ENCODE measurements around the gene KRT3. TPM values are rescaled to one million over a fixed set of nuclear protein-coding genes. Genes with fewer than 3 reads are reported as not detected.

The KRT3 gene
- total RNA-seq, 1 donor from 2014 or later = 0.09 TPM

DNA sequence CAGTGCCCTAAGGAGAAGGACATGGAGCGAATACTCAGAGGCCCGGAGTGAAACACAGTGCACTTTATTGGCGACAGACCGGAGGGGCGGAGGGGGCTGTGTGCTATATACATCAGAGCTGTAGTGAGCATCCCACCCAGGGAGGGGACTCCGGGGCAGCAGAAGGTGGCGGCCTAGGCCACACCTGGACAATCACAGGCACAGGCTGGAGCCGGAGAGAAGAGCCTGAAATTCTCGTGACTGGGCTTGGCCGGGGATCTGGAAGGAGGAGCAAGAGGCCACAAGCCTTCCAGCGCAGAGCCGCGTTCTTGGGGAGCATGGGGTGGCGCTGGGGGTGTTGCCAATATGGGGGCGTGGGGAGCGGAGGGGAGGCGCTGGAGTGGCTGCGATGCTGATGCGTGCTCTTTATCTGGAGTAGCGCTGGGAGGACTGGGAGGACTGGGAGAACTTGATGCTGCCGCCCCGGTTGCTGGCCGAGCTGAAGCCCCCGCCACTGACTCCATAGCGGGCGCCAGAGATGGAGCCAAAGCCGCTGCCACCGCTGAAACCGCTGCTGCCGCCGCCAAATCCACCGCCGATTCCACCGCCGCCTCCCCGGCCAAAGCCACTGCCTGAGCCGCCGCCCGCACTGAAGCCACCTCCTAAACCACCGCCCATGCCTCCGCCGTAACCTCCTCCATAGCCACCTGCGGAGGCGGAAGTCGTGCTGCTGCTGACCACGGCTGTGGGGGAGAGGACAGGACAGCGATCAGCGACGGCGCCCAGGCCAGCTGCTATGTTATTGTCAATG is 6.1 kb downstream of the KRT3 start:
- Histone ChIP-seq H3K27ac (ENCODE audit: low read depth, low read length) (no peak overlapping the region), H3K4me1 (ENCODE audit: insufficient read depth, low read length) (peaks cover 6% of the 10 kb centered on the region), H3K36me3 (ENCODE audit: insufficient read depth, low read length) (no peaks in the 10 kb centered on the region), H4K20me1 (ENCODE audit: insufficient read depth, low read length) (no peaks in the 10 kb centered on the region), H3K4me3 (ENCODE audit: insufficient read depth, low read depth, low read length) (no peak overlapping the region), H3K9me3 (ENCODE audit: insufficient read depth, low read depth, low read length) (no peaks in the 10 kb centered on the region), H3K9ac (ENCODE audit: low read length) (no peak overlapping the region), H3K79me2 (ENCODE audit: insufficient read depth, low read length) (no peaks in the 10 kb centered on the region), H2AFZ (ENCODE audit: low read depth, low read length) (peak overlapping the region; percentile 73), H3K4me2 (ENCODE audit: low read length) (peak overlapping the region; percentile 71), H3K27me3 (ENCODE audit: insufficient read depth, low read length) (peaks cover 55% of the 10 kb centered on the region)
- Mint-ChIP-seq H3K36me3 (ENCODE audit: low read depth, unreplicated experiment) (peaks cover 7% of the 10 kb centered on the region), H3K9me3 (ENCODE audit: unreplicated experiment) (peaks cover 13% of the 10 kb centered on the region), H3K27me3 (ENCODE audit: low read depth, unreplicated experiment) (peaks cover 71% of the 10 kb centered on the region), H3K4me3 (ENCODE audit: unreplicated experiment) (no peak overlapping the region), H3K4me1 (ENCODE audit: low read depth, unreplicated experiment) (peaks cover 10% of the 10 kb centered on the region), H3K27ac (ENCODE audit: unreplicated experiment) (no peak overlapping the region)
- DNase-seq (ENCODE audit: low read depth) = no peak
- TF ChIP-seq, protein P1, sequence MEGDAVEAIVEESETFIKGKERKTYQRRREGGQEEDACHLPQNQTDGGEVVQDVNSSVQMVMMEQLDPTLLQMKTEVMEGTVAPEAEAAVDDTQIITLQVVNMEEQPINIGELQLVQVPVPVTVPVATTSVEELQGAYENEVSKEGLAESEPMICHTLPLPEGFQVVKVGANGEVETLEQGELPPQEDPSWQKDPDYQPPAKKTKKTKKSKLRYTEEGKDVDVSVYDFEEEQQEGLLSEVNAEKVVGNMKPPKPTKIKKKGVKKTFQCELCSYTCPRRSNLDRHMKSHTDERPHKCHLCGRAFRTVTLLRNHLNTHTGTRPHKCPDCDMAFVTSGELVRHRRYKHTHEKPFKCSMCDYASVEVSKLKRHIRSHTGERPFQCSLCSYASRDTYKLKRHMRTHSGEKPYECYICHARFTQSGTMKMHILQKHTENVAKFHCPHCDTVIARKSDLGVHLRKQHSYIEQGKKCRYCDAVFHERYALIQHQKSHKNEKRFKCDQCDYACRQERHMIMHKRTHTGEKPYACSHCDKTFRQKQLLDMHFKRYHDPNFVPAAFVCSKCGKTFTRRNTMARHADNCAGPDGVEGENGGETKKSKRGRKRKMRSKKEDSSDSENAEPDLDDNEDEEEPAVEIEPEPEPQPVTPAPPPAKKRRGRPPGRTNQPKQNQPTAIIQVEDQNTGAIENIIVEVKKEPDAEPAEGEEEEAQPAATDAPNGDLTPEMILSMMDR (IDR thresholded peaks at IDR 0.05; ENCODE audit: insufficient read depth, low read depth, low read length) = no peak
- TF ChIP-seq EZH2 (IDR thresholded peaks at IDR 0.05; ENCODE audit: insufficient read depth, low read length) = peak; percentile 67
- no peak for FAIRE-seq

DNA sequence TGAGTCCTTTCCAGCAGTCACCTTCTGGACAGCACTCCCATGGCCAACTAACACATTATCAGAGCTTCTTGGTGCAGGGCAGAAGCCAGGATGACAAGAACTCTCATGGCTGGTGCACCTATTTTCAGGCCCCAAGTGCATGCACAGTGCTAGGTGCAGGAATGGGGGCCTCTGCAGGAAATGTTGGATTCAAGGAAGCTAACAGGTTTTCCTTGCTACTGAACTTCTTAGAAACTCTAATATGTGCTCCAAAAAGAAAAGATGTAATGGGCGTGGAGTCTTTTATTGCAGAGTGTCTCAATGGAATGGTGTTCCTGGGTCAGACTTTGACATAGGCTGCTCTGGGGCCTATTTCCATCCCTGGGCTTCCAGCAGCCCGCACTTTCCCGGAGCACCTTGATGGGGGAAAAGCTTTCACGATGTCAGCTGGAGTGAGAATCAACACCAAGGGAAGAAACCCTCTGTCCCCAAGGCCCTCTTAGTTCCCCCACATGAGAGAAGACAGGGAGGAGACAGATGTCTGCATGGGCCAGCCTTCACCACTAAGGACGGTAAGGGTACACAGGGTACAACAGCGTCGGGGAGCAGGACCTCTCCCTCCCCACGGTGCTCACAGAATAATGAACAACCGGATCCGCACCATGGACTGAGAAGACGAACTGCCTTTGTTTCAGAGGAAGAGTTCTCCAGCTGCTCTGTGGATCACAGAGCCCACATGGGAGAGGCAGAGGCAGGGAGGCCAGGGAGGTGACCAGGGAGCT is 6.9 kb downstream of the KRT3 start:
- H3K79me2 ChIP-seq (ENCODE audit: insufficient read depth, low read length) = no peaks in the 10 kb centered on the region

More for the DNA sequence above, 6.9 kb downstream of the KRT3 start:
- peaks cover 13% of the 10 kb centered on the region for H3K9me3 Mint-ChIP-seq (ENCODE audit: unreplicated experiment)
- Histone ChIP-seq H3K27me3 (ENCODE audit: insufficient read depth, low read length) (peaks cover 56% of the 10 kb centered on the region), H3K36me3 (ENCODE audit: insufficient read depth, low read length) (no peaks in the 10 kb centered on the region), H3K4me1 (ENCODE audit: insufficient read depth, low read length) (peaks cover 3% of the 10 kb centered on the region), H3K4me2 (ENCODE audit: low read length) (no peak overlapping the region), H2AFZ (ENCODE audit: low read depth, low read length) (no peak overlapping the region), H3K9ac (ENCODE audit: low read length) (no peak overlapping the region), H3K4me3 (ENCODE audit: insufficient read depth, low read depth, low read length) (no peak overlapping the region), H3K9me3 (ENCODE audit: insufficient read depth, low read depth, low read length) (no peaks in the 10 kb centered on the region), H4K20me1 (ENCODE audit: insufficient read depth, low read length) (no peaks in the 10 kb centered on the region), H3K27ac (ENCODE audit: low read depth, low read length) (no peak overlapping the region)
- H3K27ac Mint-ChIP-seq (ENCODE audit: unreplicated experiment) = no peak overlapping the region
- FAIRE-seq (no peak), DNase-seq (ENCODE audit: low read depth) (no peak)
- no peak for TF ChIP-seq EZH2 (IDR thresholded peaks at IDR 0.05; ENCODE audit: insufficient read depth, low read length)
- TF ChIP-seq, protein P1 (IDR thresholded peaks at IDR 0.05; ENCODE audit: insufficient read depth, low read depth, low read length) = no peak
- peaks cover 3% of the 10 kb centered on the region for H3K4me1 Mint-ChIP-seq (ENCODE audit: low read depth, unreplicated experiment)
- peaks cover 71% of the 10 kb centered on the region for H3K27me3 Mint-ChIP-seq (ENCODE audit: low read depth, unreplicated experiment)
- H3K36me3 Mint-ChIP-seq (ENCODE audit: low read depth, unreplicated experiment) = peaks cover 7% of the 10 kb centered on the region
- H3K4me3 Mint-ChIP-seq (ENCODE audit: unreplicated experiment) = no peak overlapping the region

All from astrocyte (in vitro differentiated cells and primary cell).